SKM-1 (cell line): ENCODE data around the gene NSUN5.
"Not testable (repeated sequence)": the region's sequence is repeated elsewhere in the genome, so short reads cannot be mapped to it uniquely, and the experiment has no call there.

Experiments
- DNase-seq: peaks from one replicate; lab custom pipeline; 2025; ENCODE audit not compliant: unreplicated experiment; lab: John Stamatoyannopoulos, UW

NSUN5 gene

DNA sequence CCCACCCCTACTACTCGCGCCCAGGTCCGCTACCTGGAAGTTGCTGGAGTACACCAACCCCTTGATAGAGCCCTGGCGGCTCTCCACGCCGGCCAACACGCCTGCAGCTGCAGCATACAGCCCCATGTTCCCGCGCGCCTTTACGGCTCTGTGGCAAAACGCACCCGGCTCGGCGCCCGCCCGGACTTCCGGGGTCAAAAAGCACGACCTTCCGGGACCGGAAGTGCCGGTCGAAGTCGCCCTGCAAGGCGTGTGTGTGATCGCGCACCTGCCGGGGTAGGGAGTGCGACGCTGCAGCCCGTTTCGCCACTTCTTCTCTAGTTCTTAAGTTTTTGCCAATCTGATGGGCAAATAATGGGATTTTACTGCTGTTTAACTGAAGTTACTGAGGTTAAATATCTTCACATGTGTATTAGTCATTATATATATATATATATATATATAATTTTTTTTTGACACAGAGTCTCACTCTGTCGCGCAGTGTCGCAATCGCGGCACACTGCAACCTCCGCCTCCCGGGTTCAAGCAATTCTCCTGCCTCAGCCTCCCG lies at the start of gene NSUN5:
Gene NSUN5, minus strand, starts transcription at position 162 of the 550 bp plus-strand sequence. Its CDS starts 36 bp downstream, at position 126.
- peak; percentile 75 for DNase-seq

DNA sequence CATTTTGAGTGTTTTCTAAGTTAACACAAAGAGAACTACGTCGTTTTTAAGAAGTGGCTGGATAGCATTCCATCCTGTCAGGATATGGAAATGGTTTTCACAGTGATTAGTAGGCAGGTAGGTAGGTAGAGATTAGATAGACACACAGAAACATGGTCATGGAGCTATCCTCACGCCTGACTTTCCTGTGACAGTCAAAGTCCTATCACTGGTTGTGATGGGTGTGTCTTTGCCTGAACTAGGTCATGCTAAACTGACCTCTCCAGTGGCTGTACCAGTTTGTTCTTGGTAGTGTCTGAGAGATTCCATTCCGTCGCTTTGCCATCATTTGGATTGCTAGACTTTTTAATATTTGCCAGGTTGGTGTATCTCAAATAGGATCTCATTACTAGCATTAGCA lies 47.5 kb upstream of the NSUN5 start:
- no peak for DNase-seq

GRCh38 chr7:73354821-73355220 lies 46.2 kb upstream of the NSUN5 start:
- no peak for DNase-seq

DNA sequence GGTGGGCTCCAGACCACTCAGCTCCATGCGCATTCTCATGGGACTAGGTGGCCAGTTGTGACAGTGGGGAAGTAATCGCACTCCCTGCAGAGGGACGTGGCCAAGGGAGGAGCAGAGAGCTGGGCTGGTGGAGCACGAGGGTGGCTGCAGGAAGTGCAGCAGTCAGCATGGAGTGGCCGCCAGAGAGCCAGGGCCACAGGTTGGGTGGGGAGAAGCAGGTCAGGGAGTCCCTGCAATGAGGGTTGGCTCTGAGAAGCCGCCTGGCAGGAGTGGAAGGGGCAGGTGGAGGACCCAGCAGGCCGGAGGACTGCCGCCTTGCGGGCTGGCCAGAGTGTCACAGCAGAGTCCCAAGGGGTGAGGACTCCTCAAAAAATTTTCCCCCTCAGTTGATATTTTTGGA lies 45.6 kb upstream of the NSUN5 start:
- DNase-seq = no peak

GRCh38 chr7:73353243-73353642 lies 44.6 kb upstream of the NSUN5 start:
- no peak for DNase-seq

DNA sequence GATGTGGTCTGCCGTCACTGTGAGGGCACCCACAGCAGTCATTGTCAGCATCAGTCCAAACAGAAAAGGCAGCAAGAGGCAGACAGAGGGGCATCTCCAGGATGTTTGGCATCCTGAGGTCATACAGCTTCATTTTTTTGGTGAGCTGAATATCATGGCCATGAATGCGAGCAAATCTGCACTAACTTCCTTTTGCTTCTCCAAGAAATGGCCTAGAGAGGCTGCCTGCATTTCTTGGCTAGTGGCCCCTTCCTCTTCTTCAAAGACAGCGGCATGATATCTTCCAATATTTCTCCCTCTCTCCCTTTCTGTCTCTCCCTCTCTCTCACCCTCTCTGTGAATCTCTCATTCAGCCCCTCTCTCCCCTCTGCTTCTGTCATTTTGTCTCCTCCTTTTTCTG lies 44.2 kb upstream of the NSUN5 start:
- no peak for DNase-seq

- DNase-seq = no peak
Measured at GRCh38 chr7:73351447-73352167, 43.0 kb upstream of the NSUN5 start.

DNA sequence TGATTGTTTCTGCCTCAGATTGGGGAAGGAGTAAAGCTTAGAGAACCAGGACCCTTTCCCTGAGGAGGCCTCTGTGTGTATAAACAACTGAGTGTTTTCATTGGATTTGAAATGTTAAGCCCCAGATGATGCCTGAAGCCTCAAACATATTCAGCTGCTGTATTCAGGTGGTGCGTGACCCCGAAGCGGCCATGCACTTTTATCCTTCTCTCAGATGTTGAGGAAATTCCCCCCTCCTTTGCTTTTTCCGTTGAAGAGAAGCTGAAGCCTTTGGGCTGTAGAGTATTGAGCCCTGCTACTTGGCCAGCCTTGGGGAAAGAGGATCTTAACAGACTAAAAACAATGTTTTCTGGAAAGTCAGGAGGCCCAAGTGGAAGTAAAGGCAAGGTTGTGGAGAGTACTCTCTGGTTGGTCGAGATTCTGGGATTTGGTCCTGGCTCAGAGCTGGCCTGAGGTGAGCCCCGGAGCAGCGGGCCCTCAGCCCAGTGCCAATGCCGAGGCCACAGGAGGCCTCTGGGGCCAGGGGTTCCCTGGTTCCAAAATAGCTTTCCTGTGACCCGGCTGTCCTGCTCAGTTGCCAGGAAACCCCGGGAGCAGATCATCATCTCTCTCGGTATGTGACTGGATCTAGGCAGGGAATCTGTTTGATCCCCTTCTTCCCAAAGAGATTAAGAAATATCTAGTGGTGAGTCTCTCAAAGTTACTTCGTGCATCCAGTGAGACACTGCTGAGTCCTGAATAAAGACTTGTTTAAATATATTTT lies 41.9 kb upstream of the NSUN5 start:
- DNase-seq = no peak

GRCh38 chr7:73349763-73350162 lies 41.1 kb upstream of the NSUN5 start:
- no peak for DNase-seq

DNA sequence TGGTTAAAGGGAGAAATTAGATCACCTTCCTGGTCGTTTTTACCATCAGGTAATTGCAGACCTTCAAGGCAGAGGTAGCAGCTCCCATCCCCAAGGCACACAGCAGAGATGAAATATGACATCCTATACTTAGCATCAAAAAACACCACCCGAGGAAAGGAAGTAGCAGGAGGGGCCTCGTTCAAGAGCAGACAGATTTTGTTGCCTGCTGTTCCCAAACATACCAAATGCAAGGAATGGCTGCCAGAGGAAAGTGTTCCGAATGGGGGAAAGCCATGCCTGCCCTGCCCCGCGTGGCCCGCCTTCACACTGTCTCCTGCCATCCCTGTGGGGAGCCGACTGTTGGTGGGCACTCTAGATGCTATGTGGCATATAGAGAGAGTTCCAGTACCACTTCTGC lies 37.3 kb upstream of the NSUN5 start:
- DNase-seq = no peak

DNA sequence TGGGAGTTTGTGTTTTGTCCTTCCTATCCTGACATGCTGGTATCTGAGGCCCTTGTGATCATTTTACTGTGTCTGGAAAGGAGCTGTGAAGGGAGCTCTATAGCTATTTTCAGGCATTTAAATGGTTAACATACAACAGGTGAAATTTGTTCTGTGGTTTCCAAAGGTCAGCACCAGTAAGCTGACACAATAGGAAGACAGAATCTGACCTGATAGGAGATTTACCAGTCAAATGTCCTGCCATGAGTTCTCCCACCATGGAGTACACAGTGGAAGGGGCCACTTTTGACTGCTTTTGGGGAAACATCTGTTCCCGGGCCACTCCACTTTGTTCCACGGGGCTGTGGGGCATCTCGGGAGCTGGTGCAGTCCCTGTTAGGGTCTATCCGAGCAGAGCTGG lies 36.9 kb upstream of the NSUN5 start:
- no peak for DNase-seq

DNA sequence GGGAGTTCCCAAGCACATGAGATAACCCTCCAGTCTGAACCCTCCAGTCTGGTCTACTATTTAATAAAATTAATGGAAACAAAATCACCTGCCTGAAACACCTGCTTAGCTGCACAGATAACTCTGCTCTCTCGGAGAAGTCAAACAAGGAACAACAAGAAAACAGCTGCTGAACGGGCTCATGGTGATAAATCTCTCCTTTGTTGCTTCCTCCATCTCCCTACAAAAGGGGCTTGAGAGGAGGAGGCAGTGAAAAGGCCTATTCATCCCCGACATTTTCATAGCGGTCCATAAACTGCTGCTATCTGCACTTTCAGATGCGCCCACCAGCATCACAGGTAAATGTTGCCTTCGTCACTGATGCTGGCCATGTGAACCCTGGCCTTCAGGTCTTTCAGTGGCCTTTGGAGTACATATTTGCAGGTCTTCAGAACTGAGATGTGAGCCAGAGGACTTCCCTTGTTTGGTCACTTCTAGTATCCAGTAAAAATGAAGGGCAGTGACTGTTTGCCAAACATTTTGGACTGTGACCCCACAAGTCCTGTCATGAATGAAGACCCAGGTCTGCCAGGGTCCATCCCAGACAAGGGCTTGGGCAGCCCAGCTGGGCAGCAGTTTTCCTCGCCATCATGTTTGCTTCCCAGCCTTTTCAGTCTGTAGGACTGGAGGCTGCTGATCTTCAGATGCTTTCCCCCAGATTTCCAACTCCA lies 35.2 kb upstream of the NSUN5 start:
- DNase-seq = no peak

GRCh38 chr7:73342645-73343044 lies 34.0 kb upstream of the NSUN5 start:
- no peak for DNase-seq

- DNase-seq = no peak
Measured at GRCh38 chr7:73341877-73342276, 33.3 kb upstream of the NSUN5 start.

DNA sequence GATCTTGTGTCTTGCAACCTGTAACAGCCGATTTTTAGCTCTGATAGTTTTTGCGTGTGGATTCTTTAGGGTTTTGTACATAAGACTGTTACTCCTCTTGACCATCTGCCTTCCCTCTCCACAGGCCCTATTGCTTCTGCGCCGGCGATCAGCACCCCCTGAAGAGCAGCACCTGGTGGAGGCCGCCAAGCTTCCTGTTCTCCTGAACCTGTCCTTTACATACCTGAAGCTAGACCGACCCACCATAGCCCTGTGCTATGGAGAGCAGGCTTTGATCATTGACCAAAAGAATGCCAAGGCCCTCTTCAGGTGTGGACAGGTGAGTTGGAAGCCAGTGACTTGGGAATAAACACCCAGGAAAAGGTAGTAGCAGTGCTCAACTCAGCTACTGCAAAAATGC lies 31.9 kb upstream of the NSUN5 start:
- no peak for DNase-seq

- DNase-seq = no peak
Measured at GRCh38 chr7:73338321-73338720, 29.7 kb upstream of the NSUN5 start.

GRCh38 chr7:73332447-73332846 lies 23.8 kb upstream of the NSUN5 start:
- DNase-seq = no peak

DNA sequence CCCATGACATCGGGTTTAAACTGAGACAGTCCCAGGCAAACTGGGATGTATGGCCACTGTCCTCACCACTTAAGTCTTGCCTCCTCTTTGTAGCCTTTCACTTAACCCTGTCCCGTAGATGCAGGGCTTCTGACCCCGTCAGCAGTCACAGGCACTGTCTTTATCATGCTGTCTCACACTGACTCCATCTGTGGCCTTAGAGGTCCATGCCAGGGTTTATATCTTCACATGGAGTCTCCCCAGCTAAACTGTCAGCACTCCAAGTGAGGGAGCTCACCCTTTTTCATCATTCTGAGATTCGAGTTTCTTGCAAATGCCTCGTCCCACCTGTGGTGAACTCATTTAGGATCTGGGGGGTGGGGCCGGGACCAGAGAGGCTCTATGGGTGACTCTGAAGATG lies 22.1 kb upstream of the NSUN5 start:
- no peak for DNase-seq

DNA sequence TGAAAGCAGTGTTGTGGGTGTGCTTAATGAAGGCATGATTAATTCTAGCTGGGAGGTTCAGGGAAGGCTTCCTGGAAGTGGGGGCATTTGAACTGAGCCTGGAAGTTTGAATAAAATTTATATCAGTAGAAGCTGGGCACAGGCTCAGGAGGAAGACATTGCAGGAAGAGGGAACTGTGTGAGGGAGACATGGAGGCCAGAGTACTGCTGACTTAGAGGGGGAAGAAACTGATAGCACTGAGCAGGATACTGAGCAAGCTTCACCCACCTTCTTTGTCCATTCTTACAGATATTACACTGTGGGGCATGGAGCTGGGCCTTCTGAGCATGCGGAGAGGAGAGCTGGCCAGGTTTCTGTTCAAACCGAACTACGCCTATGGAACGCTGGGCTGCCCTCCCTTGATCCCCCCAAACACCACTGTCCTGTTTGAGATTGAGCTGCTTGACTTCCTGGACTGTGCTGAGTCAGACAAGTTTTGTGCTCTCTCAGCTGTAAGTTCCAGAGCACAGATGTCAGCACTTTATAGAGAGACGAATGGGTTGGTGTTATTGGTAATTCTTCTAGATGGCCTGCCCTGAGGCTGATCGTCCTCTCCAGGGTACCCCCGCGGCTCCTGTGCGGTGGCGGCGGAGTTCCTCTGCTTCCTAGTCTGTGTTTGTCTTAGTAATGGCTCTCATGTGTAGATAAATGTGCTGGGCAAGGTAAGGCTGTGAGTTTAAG lies 21.4 kb upstream of the NSUN5 start:
- no peak for DNase-seq

DNA sequence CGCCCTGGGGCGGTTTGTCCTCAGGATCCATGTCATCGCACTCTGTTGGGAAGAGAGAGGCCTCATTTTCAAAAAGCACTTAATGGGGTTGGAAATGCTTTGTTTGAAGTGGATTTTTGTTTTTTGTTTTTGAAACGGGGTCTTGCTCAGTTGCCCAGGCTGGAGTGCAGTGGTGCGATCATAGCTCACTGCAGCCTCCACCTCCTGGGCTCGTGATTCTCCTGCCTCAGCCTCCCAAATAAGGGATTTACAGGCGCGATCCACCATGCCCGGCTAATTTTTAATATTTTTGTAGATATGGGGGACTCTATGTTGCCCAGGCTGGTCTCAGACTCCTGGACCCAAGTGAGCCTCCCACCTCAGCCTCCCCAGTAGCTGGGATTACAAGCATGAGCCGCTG lies 20.1 kb upstream of the NSUN5 start:
- no peak for DNase-seq

DNA sequence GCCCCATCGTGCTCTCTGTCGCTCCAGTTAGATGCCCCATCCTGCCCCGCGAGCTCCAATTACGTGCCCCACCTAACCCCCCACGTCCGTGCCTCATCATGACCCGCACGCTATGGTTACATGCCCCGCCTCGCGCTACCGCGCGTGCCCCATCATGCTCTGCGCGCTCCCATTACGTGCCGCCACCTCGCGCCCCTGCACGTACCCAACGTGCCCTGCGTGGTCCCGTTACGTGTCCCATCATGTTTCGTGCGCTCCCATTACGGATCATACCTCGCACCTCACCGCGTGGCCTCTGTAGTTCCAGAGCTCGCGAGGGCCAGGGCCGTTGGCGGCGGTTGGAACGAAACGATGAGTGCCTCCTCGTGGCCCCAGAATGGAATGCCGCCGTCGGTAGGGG lies 19.3 kb upstream of the NSUN5 start, which contains the start of the genes FKBP6 and TRIM50:
Gene FKBP6, plus strand, starts transcription at position 240 of the 400 bp plus-strand sequence. CDS start 268 bp downstream, outside the sequence.
Gene TRIM50, minus strand, starts transcription at position 161 of the 400 bp plus-strand sequence. CDS start 3,295 bp downstream, outside the sequence.
- DNase-seq = not testable (repeated sequence)
